GM21390 (cell line): ENCODE measurements around the gene SLC7A11.
"Not testable (repeated sequence)": the region's sequence is repeated elsewhere in the genome, so short reads cannot be mapped to it uniquely, and the experiment has no call there.

ENCODE experiments used
- ATAC-seq: cut with Tn5 transposase; IDR thresholded peaks from one replicate; pipeline ENCODE4 v1.9.1; 2021; ENCODE audit not compliant: unreplicated experiment

Gene SLC7A11

GRCh38 chr4:138210576-138210975 is 31.6 kb downstream of the SLC7A11 start:
- ATAC-seq = not testable (repeated sequence)

- ATAC-seq = no peak
Measured at GRCh38 chr4:138209094-138209493, 33.1 kb downstream of the SLC7A11 start.

DNA sequence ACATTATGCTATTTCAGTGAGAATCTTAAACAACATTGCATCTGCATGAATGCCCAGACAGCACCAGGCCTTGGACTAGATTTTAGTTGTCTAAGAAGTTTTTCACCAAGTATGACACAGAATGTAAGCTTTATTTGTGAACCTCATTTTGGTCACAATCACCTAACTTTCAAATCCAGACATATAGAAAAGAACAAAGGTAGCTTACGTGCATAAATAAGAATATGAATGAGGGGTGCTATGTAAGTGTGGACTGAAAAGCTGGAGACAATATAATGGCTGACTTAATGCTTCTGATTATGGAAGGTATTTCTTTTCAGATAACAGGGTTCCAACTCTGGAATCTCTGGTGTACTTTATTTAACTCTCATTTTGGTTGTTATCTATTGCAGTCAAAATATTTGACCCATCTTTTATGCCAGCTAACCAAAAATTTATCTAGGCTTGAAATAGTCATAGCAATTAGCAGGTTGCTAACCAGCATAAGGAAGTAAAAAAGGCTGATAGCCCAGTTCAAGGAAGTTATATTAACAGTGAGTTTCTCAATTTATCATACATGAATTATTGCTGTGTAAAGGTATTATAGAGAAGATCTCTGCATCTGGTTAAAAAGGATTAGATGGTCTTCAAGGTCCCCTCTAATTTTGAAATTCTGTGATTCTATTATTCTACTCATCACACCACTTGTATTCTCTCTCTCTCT is 36.5 kb downstream of the SLC7A11 start:
- no peak for ATAC-seq

GRCh38 chr4:138204507-138204906 is 37.6 kb downstream of the SLC7A11 start:
- no peak for ATAC-seq

- ATAC-seq = no peak
Measured at GRCh38 chr4:138202686-138203085, 39.5 kb downstream of the SLC7A11 start.

DNA sequence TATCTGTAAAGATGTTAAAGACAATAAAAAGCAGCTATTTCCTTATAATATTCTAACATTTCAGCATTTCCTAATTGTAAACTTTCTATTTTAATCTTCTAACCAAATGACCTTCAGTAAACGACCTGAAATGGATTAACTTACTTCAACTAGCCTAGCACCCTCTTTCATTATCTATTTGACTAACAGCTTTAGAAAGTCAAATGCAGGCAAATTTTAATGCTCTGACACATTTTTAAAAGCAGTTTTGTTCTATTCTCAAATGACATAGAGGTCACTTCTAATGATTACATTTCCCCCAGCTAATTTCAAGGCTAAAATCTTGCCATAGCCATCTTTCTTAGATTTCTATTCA is 41.9 kb downstream of the SLC7A11 start:
- ATAC-seq = peak; percentile 53

DNA sequence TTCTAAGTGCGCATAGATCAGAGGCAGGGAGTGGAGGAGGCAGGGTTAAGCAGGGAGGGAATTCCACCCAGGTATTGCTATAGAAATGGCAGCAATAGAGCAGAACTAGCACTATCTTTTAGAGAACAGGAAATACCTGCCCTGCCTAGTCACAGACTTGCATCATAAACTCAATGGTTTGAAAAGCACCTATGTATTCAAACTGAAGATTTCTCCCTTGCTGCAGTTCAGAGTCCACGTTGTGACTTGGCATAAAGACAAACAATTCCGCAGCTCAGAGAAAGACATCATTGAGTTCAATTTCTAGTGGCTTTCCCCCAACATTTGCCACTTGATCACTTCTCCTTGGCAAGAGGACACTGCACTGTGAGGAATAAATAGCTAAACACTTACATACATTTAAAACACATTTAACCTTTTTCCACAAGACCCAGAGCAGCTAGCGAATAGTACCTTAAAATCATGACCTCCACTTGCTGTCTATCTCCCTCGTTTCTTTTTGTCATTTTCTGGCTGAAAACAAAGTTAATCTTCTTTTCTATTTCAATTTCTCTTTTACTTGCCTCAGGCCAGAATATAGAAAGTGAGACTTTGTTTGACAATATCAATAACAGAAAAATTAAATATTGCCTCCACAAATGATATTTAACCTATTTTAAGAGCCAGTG is 42.4 kb downstream of the SLC7A11 start:
- peak; percentile 83 for ATAC-seq

- no peak for ATAC-seq
Measured at GRCh38 chr4:138196153-138196552, 46.0 kb downstream of the SLC7A11 start.

DNA sequence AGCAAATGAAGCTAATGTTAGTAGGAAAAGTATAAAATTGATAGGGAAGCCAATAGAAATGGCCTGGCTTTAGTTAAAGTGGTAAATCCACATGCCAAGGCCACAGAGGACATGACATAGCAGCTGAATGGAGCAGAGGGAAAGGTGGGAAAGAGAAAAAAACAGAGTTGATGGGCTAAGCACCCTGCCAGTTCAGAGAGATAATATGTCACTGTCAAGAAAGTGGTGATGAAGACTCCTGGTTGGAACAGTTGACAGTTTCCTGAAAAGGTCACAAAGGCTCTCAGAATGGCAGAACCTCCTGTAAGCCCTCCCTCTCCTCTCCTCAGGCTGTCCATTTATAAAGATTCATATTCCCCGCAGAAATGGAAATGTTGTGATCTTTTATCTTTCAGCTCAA is 48.2 kb downstream of the SLC7A11 start:
- ATAC-seq = no peak

GRCh38 chr4:138192113-138192512 is 50.0 kb downstream of the SLC7A11 start:
- no peak for ATAC-seq

DNA sequence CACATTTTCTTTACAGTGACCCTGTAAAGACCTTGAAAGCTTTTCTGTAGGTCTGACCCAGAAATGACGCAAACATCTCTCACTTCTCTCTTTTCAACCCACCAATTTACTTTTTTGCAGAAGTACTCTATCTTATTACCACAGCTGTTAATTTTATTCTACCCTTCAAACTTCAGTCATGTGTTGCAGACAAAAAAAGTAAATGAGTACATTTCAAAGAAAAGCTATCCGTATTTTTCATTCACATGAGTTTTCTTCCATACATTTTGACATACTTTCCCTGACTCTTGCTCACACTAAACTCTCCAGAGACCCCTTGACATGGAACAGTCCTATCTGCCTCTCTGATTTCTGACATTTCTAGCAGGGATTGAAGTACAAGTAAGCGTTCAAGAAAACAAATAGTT is 51.7 kb downstream of the SLC7A11 start:
- ATAC-seq = peak; percentile 99

DNA sequence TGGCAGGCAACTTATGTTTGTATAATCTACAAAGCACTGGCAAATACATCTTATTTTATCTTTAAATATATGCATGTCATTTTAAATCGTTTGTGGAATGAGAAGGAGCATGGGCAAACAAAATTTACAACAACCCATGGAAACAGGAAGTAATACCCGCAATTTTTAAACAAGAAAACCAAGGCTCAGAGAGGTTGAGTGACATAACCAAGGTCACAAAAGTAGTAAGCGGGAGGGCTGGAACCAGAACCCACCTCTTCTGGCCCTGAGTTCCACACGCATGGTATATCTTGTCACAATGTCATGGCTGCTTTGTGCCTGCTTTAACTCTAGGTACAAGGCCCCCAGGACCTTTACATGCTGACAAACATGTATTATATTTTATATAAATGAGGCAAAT is 52.9 kb downstream of the SLC7A11 start:
- ATAC-seq = no peak

- no peak for ATAC-seq
Measured at GRCh38 chr4:138188406-138189084, 53.6 kb downstream of the SLC7A11 start.

DNA sequence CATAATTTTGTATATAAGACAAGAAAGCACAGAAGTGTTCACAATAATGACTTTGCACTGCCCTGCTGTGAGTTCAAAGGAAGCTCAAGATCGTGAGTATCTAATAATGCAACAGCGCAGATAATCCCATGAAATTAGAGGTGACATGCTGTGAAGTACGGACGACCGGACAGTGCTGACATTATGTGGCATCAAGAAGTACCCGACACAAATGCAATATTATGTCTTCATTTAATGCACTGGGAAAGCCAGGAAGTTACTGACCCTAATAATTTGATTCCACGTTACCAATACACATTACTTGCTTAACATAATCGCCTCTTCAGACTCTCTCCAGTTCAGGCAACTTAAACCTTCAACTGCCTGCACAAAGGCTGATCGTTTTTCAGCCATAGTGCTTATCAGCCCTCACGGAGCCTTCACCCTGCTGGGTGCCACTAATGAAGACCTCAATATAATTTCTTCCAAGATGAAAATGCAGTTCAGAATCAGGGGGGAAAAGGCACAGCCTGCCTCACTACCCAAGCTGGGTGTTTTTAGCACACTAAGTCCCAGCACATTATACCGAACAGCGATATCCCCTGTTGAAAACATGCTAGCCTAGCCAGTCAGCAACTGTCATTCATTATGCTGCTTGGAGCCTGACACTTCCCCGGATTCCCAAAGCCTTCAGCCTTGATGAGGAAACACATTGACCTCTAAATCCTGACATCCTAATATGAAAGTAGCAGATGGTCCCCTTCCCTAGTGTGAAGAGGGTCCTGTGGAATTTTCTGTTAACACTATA is 56.1 kb downstream of the SLC7A11 start:
- ATAC-seq = no peak

DNA sequence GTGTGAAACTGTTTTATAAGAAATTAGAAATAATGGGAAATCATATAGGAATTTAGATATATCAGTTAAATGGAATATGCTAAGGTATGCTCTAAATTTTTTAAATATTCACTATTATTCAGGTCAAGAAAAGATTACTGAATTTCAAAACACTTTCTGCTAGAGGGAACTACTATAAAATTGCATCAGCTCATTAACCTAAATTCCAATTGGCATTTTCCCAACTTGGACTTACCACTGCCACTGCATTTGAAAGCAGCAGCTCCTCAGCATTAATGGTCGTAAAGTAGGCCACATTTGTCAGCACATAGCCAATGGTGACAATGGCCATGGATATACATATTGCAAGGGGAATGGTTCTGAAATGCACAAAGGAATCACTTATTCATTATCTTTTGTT is 57.3 kb downstream of the SLC7A11 start:
- no peak for ATAC-seq

GRCh38 chr4:138182838-138183426 is 59.2 kb downstream of the SLC7A11 start:
- ATAC-seq = no peak

DNA sequence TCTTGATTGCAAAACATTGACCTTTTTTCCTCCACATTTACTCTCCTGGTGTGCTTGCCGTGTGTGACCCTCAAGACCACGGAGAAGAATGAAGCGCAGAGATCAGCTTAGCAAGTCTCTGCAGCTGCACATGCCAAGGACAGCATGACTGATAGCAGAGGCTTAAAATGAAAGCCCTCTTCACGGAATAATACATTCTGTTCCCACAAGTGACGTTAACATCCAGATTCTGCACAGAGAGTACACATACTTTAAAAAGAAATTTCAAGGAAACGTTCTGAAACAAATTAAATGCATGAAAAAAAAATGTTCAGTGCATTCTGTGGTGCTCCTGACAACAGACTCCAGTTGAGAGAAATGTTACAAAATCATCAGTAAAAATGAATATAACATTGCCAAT is 60.9 kb downstream of the SLC7A11 start:
- no peak for ATAC-seq

DNA sequence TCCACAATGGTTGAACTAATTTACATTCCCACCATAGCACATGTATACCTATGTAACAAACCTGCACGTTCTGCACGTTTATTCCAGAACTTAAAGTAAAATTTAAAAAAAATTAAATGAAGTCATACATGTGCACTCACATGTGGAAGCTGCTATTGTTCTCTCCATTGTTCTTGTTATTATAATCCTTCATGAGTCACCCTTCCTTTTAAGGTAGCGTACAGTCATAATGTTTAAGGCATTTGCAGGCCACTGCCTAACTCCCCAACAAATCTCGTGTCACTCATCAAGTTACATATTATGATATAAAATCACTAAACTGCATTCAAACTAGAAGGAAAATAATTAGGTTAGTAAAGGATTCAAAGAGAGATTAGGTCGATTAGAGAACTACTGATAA is 63.6 kb downstream of the SLC7A11 start:
- no peak for ATAC-seq

- ATAC-seq = no peak
Measured at GRCh38 chr4:138177278-138177968, 64.7 kb downstream of the SLC7A11 start.

DNA sequence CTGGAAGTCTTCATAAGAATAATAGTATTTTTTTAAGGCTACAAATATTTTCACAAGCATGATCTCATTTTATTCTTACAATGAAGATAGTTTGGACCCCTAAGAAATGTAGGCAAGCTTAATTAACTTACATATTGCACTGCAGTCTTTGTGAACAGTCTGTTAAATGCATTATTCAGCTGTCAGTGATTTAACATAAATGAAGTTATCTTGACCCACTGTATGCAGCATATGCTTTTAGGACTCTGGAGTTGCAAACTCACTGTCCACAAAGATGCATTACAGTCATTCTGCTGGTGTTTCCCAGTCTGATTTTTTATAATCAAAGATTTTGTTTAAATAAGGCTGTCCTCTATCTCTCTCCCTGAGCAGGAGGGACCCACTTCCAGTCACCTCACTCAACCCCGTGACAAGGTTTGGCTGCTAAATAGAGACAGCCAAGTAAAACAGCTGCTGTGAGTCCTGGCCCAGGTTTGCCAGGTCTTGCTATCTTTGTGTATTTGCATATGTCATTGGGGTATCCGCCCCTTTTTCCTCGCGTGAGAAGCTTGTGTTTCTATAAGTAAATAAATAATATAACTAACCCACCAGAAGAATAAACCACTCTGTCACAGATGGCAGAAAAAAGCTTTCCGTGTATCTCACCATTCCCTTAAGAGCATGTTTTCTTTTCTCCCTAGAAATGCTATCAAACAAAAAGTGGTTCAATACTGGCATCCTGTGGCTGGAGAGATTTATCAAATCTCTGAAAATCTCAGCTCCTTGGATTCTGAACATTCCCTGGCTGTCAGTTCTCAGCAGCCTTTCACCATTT is 67.0 kb downstream of the SLC7A11 start:
- ATAC-seq = no peak
